ENCODE results near the gene ZFYVE1. TPM values are rescaled to one million over a fixed set of nuclear protein-coding genes. Genes with fewer than 3 reads are reported as not detected.
A peak's percentile ranks its signal among the peaks of the same experiment; 100 is the strongest.

Gene ZFYVE1
- total RNA-seq, 1 donor from 2014 or later = 38.1 TPM

- no peaks in the 10 kb centered on the region for H3K27me3 Mint-ChIP-seq (ENCODE audit: unreplicated experiment)
- TF ChIP-seq, protein P1, sequence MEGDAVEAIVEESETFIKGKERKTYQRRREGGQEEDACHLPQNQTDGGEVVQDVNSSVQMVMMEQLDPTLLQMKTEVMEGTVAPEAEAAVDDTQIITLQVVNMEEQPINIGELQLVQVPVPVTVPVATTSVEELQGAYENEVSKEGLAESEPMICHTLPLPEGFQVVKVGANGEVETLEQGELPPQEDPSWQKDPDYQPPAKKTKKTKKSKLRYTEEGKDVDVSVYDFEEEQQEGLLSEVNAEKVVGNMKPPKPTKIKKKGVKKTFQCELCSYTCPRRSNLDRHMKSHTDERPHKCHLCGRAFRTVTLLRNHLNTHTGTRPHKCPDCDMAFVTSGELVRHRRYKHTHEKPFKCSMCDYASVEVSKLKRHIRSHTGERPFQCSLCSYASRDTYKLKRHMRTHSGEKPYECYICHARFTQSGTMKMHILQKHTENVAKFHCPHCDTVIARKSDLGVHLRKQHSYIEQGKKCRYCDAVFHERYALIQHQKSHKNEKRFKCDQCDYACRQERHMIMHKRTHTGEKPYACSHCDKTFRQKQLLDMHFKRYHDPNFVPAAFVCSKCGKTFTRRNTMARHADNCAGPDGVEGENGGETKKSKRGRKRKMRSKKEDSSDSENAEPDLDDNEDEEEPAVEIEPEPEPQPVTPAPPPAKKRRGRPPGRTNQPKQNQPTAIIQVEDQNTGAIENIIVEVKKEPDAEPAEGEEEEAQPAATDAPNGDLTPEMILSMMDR (IDR thresholded peaks at IDR 0.05) = no peak
- peak; percentile 98 for DNase-seq (ENCODE audit: extremely low spot score, unreplicated experiment)
- H3K4me1 Mint-ChIP-seq (ENCODE audit: unreplicated experiment) = peaks cover 15% of the 10 kb centered on the region
- H3K4me3 Mint-ChIP-seq (ENCODE audit: unreplicated experiment) = peak within 1 kb of the TSS; percentile 95
- no peaks in the 10 kb centered on the region for H3K9me3 Mint-ChIP-seq (ENCODE audit: unreplicated experiment)
- peak within 1 kb of the TSS; percentile 92 for H3K27ac Mint-ChIP-seq (ENCODE audit: unreplicated experiment)
- H3K36me3 Mint-ChIP-seq (ENCODE audit: unreplicated experiment) = no peaks in the 10 kb centered on the region
Observed at GRCh38 chr14:72926292-72927028, 100.4 kb downstream of the ZFYVE1 start, which contains the start of gene DCAF4. Gene DCAF4, plus strand, starts transcription at chr14:72926464. Its CDS starts 11,515 bp downstream, at chr14:72937979.

- Mint-ChIP-seq H3K27me3 (ENCODE audit: unreplicated experiment) (no peaks in the 10 kb centered on the region), H3K36me3 (ENCODE audit: unreplicated experiment) (no peaks in the 10 kb centered on the region), H3K9me3 (ENCODE audit: unreplicated experiment) (no peaks in the 10 kb centered on the region), H3K4me3 (ENCODE audit: unreplicated experiment) (peak overlapping the region; percentile 95), H3K4me1 (ENCODE audit: unreplicated experiment) (peaks cover 17% of the 10 kb centered on the region), H3K27ac (ENCODE audit: unreplicated experiment) (peak overlapping the region; percentile 87)
- TF ChIP-seq, protein P1 (IDR thresholded peaks at IDR 0.05) = no peak
- no peak for DNase-seq (ENCODE audit: extremely low spot score, unreplicated experiment)
Observed at GRCh38 chr14:72925815-72926291, 101.1 kb downstream of the ZFYVE1 start.

DNA sequence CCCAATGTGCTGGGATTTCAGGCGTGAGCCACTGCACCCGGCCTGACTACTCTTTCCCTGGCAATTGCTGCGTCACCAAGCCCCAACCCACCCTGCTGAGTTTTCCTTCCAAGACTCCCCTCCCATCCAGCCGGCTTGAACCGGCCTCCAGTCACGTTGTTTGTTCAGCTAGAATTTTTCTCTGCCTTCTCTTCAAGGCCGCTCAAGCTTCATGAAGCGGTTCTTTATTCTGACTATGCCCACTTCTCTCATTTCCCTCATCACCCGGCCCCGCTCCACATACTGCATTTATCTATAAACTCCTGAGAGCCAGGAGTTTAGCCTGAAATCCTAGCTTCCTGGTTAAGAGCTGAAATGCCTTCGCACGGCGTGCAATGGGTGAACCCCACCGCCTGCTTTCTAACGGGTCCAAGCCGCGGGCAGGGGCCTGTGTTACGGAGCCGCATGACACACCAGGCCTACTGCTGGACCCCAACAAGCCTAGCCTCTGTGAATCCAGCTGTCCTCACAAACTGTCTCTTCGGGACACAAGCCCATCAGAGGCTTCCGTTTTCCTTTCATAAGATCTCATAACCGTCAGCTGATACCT, 101.6 kb downstream of the ZFYVE1 start:
- Mint-ChIP-seq H3K27ac (ENCODE audit: unreplicated experiment) (peak overlapping the region; percentile 87), H3K9me3 (ENCODE audit: unreplicated experiment) (no peaks in the 10 kb centered on the region), H3K27me3 (ENCODE audit: unreplicated experiment) (no peaks in the 10 kb centered on the region), H3K4me1 (ENCODE audit: unreplicated experiment) (peaks cover 17% of the 10 kb centered on the region), H3K36me3 (ENCODE audit: unreplicated experiment) (no peaks in the 10 kb centered on the region), H3K4me3 (ENCODE audit: unreplicated experiment) (peak overlapping the region; percentile 95)
- no peak for DNase-seq (ENCODE audit: extremely low spot score, unreplicated experiment)
- TF ChIP-seq, protein P1 (IDR thresholded peaks at IDR 0.05) = no peak

DNA sequence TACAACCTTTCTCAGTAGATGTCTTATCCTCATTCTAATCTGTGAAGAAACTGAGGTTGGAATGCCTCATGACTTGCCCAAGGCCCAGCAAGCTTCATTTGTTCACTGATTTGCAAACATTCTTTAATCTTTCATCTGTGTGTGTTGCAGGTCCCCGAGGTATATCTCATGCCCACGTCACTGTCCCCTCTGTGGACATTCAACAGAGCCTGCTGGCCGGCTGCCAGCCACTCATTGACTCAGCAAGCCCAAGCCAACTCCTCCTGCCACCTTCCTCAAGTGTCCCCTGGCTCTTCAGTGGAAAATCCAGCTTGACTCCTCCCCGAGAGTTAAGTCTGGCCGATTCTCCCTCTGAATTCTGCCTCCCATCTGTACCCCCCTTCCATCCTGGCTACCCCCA, 102.6 kb downstream of the ZFYVE1 start:
- Mint-ChIP-seq H3K4me1 (ENCODE audit: unreplicated experiment) (peaks cover 17% of the 10 kb centered on the region), H3K4me3 (ENCODE audit: unreplicated experiment) (no peak overlapping the region), H3K27ac (ENCODE audit: unreplicated experiment) (no peak overlapping the region), H3K27me3 (ENCODE audit: unreplicated experiment) (no peaks in the 10 kb centered on the region), H3K9me3 (ENCODE audit: unreplicated experiment) (no peaks in the 10 kb centered on the region), H3K36me3 (ENCODE audit: unreplicated experiment) (no peaks in the 10 kb centered on the region)
- TF ChIP-seq, protein P1 (IDR thresholded peaks at IDR 0.05) = no peak
- no peak for DNase-seq (ENCODE audit: extremely low spot score, unreplicated experiment)

- H3K27ac Mint-ChIP-seq (ENCODE audit: unreplicated experiment) = no peak overlapping the region
Observed at GRCh38 chr14:72921396-72921795, 105.5 kb downstream of the ZFYVE1 start.

More at GRCh38 chr14:72921396-72921795, 105.5 kb downstream of the ZFYVE1 start:
- H3K4me3 Mint-ChIP-seq (ENCODE audit: unreplicated experiment) = no peak overlapping the region
- no peaks in the 10 kb centered on the region for H3K36me3 Mint-ChIP-seq (ENCODE audit: unreplicated experiment)
- peaks cover 24% of the 10 kb centered on the region for H3K4me1 Mint-ChIP-seq (ENCODE audit: unreplicated experiment)
- DNase-seq (ENCODE audit: extremely low spot score, unreplicated experiment) = no peak
- TF ChIP-seq, protein P1 (IDR thresholded peaks at IDR 0.05) = no peak
- no peaks in the 10 kb centered on the region for H3K9me3 Mint-ChIP-seq (ENCODE audit: unreplicated experiment)
- H3K27me3 Mint-ChIP-seq (ENCODE audit: unreplicated experiment) = no peaks in the 10 kb centered on the region

Measured in osteocyte (in vitro differentiated cells).